Tibial nerve (tissue), 4 donors: ENCODE data around the gene TBC1D10B. TPM values are rescaled to one million over a fixed set of nuclear protein-coding genes. Genes with fewer than 3 reads are reported as not detected.

Experiments used
- DNase-seq, 2 donors: peaks; one replicate each; pipeline ENCODE4 v3.0.0-alpha.2; 2019; ENCODE audit warnings: low spot score in 2 of 2
- H3K27ac ChIP-seq, 4 donors: fragments of 200-600 bp; sonication (generic) in 3 of 4; one replicate each; pipeline ENCODE4 v1.5.1; 2017 to 2019; ENCODE audit warnings: mild to moderate bottlenecking in 1 of 4
- H3K27me3 ChIP-seq, 2 donors: fragments of 200-600 bp; sonication (generic) in 1 of 2; one replicate each; pipeline versions ENCODE4 v1.5.1 to v1.6.0; 2017 to 2019
- H3K36me3 ChIP-seq, 3 donors: fragments of 200-600 bp; sonication (generic); one replicate each; pipeline ENCODE4 v1.5.1; 2018 to 2019
- H3K4me1 ChIP-seq, 4 donors: fragments of 200-600 bp; sonication (generic) in 3 of 4; one replicate each; pipeline ENCODE4 v1.5.1; 2017 to 2019
- H3K4me3 ChIP-seq, 4 donors: fragments of 200-600 bp; sonication (generic) in 3 of 4; one replicate each; pipeline ENCODE4 v1.5.1; 2017 to 2019; ENCODE audit warnings: mild to moderate bottlenecking in 1 of 4, moderate library complexity in 1 of 4
- H3K9me3 ChIP-seq, 4 donors: fragments of 200-600 bp; sonication (generic) in 3 of 4; one replicate each; pipeline ENCODE4 v1.5.1; 2017 to 2019
- CTCF ChIP-seq, 5 experiments: fragments of 200-600 bp in 3 of 5; fragments of 450-650 bp in 2 of 5; sonication (generic) in 3 of 5; IDR thresholded peaks; one replicate each; pipeline ENCODE4 v1.5.1; 2016 to 2019; ENCODE audit warnings: antibody characterized with exemption in 5 of 5, mild to moderate bottlenecking in 3 of 5, moderate library complexity in 2 of 5
- EP300 ChIP-seq, 2 donors: sonication (generic); formaldehyde crosslinking; IDR thresholded peaks; one replicate each; pipeline ENCODE4 v1.6.1; 2017; ENCODE audit warnings: antibody characterized with exemption in 2 of 2, mild to moderate bottlenecking in 1 of 2
- POLR2A ChIP-seq, 2 donors: fragments of 450-650 bp; IDR thresholded peaks; one replicate each; pipeline ENCODE4 v1.6.1; 2017; ENCODE audit warnings: antibody characterized with exemption in 2 of 2, mild to moderate bottlenecking in 2 of 2, moderate library complexity in 2 of 2
- WGBS, 2 donors: methylation state at CpG; one replicate each; pipeline ENCODE4 v1.1.5; 2018; 5-methylcytosine and 5-hydroxymethylcytosine counted together
- total RNA-seq, 4 donors: library from RNA; depleted of rRNA; stranded (reverse); fragments of >200 nt; gene quantifications; one replicate each; pipeline ENCODE4 v1.1.0, GENCODE V29; 2016

TBC1D10B gene
- 10 to 100 TPM; 25.6 to 52.2 (median 31.1) TPM for total RNA-seq

- Histone ChIP-seq H3K36me3 (peaks cover 0 to 5% (median 0%) of the 10 kb centered on the region in 3 donors), H3K27me3 (no peaks in the 10 kb centered on the region), H3K9me3 (no peaks in the 10 kb centered on the region), H3K27ac (peak within 1 kb of the TSS; percentile 84 to 96 (median 88)), H3K4me1 (peaks cover 0 to 46% (median 23%) of the 10 kb centered on the region in 4 donors), H3K4me3 (peak within 1 kb of the TSS; percentile 70 to 89 (median 76))
- TF ChIP-seq EP300 (IDR thresholded peaks at IDR 0.05), result peak; percentile 34 to 65
- TF ChIP-seq POLR2A (IDR thresholded peaks at IDR 0.05), result peak; percentile 11 to 52
- peak; percentile 13 to 38 (median 26) for TF ChIP-seq CTCF (IDR thresholded peaks at IDR 0.05)
- peak; percentile 97 to 99 for DNase-seq
- WGBS, 2 donors, result 0 to 1% methylated on average over 39 to 40 of the region's 40 CpGs
Observed at GRCh38 chr16:30370456-30371247, at the start of gene TBC1D10B. TSS of gene TBC1D10B (minus strand) at chr16:30370494. CDS start at chr16:30370183, 311 bp downstream.

- WGBS, 2 donors, result 74 to 82% methylated on average over 19 to 24 of the region's 31 CpGs
- H3K27ac ChIP-seq, result peak overlapping the region; percentile 32 to 81 (median 66)
- no peaks in the 10 kb centered on the region for H3K9me3 ChIP-seq
- no peaks in the 10 kb centered on the region for H3K27me3 ChIP-seq
- no peak for TF ChIP-seq CTCF (IDR thresholded peaks at IDR 0.05)
- no peak for TF ChIP-seq POLR2A (IDR thresholded peaks at IDR 0.05)
- TF ChIP-seq EP300 (IDR thresholded peaks at IDR 0.05), result no peak
- peaks cover 0 to 46% (median 7%) of the 10 kb centered on the region in 3 donors for H3K36me3 ChIP-seq
- H3K4me1 ChIP-seq, result peaks cover 0 to 11% (median 0%) of the 10 kb centered on the region in 4 donors
- H3K4me3 ChIP-seq, result peak overlapping the region; percentile 36 to 70 (median 60)
- no peak for DNase-seq
Observed at GRCh38 chr16:30418350-30419181, 48.3 kb upstream of the TBC1D10B start.

GRCh38 chr16:30417529-30418349 lies 47.4 kb upstream of the TBC1D10B start:
- H3K27me3 ChIP-seq, result no peaks in the 10 kb centered on the region
- peak overlapping the region; percentile 32 to 81 (median 66) for H3K27ac ChIP-seq
- no peaks in the 10 kb centered on the region for H3K9me3 ChIP-seq
- peak in 2 of 5 experiments; percentile 10 to 42 for TF ChIP-seq CTCF (IDR thresholded peaks at IDR 0.05)
- no peak for TF ChIP-seq POLR2A (IDR thresholded peaks at IDR 0.05)
- TF ChIP-seq EP300 (IDR thresholded peaks at IDR 0.05), result peak in 1 of 2 donors; percentile 45
- H3K36me3 ChIP-seq, result peaks cover 0 to 42% (median under 1%) of the 10 kb centered on the region in 3 donors
- DNase-seq, result no peak
- H3K4me3 ChIP-seq, result peak overlapping the region; percentile 36 to 70 (median 60)
- WGBS, 2 donors, result 0 to 3% methylated on average over 32 to 74 of the region's 140 CpGs
- H3K4me1 ChIP-seq, result peaks cover 0 to 11% (median 0%) of the 10 kb centered on the region in 4 donors

GRCh38 chr16:30416624-30417528 lies 46.6 kb upstream of the TBC1D10B start:
- peak overlapping the region in 2 of 4 donors; percentile 75 to 81 for H3K27ac ChIP-seq
- no peak for TF ChIP-seq EP300 (IDR thresholded peaks at IDR 0.05)
- TF ChIP-seq POLR2A (IDR thresholded peaks at IDR 0.05), result no peak
- no peak for TF ChIP-seq CTCF (IDR thresholded peaks at IDR 0.05)
- peaks cover 0 to 42% (median 0%) of the 10 kb centered on the region in 3 donors for H3K36me3 ChIP-seq
- no peaks in the 10 kb centered on the region for H3K27me3 ChIP-seq
- H3K4me1 ChIP-seq, result peaks cover 0 to 11% (median 0%) of the 10 kb centered on the region in 4 donors
- no peaks in the 10 kb centered on the region for H3K9me3 ChIP-seq
- H3K4me3 ChIP-seq, result peak overlapping the region; percentile 36 to 70 (median 60)
- 61 to 64% methylated on average over 18 of the region's 18 CpGs for WGBS, 2 donors
- DNase-seq, result no peak
